Measurements from ENCODE around the gene LPP. TPM values are rescaled to one million over a fixed set of nuclear protein-coding genes. Genes with fewer than 3 reads are reported as not detected.

Gene LPP
- total and polyA plus RNA-seq, 9 of the 15 experiments (the other 6 are each of a cell fraction or from before 2014, with no cell fraction given): 0.07 to 0.18 TPM; not detected in 7

GRCh38 chr3:188539631-188540194 lies 385.8 kb downstream of the LPP start:
- DNase-seq (ENCODE audit: extremely low read depth in 1 of 4, low spot score in 3 of 4) (no peak), ATAC-seq (no peak), FAIRE-seq (no peak)
- H3K9me3 ChIP-seq (replicated peaks; ENCODE audit: control insufficient read depth, insufficient read depth, low read depth, low read length): no peaks in the 10 kb centered on the region
- CTCF ChIA-PET (ENCODE audit: low intra/inter-chr PET ratio): no interaction called here
- no peak overlapping the region for H3K9ac ChIP-seq (ENCODE audit: insufficient read depth in 1 of 2, low read depth in 2 of 2, low read length in 2 of 2)
- POLR2A ChIA-PET: no interaction called here
- TF ChIP-seq CEBPG (CRISPR knock-in tag; IDR thresholded peaks at IDR 0.05): no peak
- no peak for TF ChIP-seq CEBPG (tag; conservative IDR thresholded peaks at IDR 0.05 in 1 of 2, IDR thresholded peaks at IDR 0.05 in 1 of 2)
- TF ChIP-seq CBX1 (IDR thresholded peaks at IDR 0.05; ENCODE audit: low read depth): no peak
- TF ChIP-seq, protein P1, sequence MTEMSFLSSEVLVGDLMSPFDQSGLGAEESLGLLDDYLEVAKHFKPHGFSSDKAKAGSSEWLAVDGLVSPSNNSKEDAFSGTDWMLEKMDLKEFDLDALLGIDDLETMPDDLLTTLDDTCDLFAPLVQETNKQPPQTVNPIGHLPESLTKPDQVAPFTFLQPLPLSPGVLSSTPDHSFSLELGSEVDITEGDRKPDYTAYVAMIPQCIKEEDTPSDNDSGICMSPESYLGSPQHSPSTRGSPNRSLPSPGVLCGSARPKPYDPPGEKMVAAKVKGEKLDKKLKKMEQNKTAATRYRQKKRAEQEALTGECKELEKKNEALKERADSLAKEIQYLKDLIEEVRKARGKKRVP (CRISPR knock-in tag; IDR thresholded peaks at IDR 0.05): no peak
- no peak overlapping the region for H2AFZ ChIP-seq (ENCODE audit: low read depth, low read length)
- no TSS peak for BruUV-seq (replicated peaks)
- no peaks in the 10 kb centered on the region for H3K36me3 ChIP-seq (ENCODE audit: control insufficient read depth, insufficient read depth, low read length)
- no peak overlapping the region for H3K4me2 ChIP-seq (ENCODE audit: insufficient read depth, low read length)
- H3K4me1 ChIP-seq (replicated peaks in 1 of 2; ENCODE audit: control insufficient read depth in 2 of 2, insufficient read depth in 2 of 2, low read length in 2 of 2): no peaks in the 10 kb centered on the region
- intact Hi-C loops (cut with micrococcal nuclease) (no loop called here), in situ Hi-C loops (cut with MboI) (no loop called here)
- H3K9me1 ChIP-seq (ENCODE audit: control insufficient read depth, insufficient read depth, low read length): no peaks in the 10 kb centered on the region
- H3K79me2 ChIP-seq (ENCODE audit: control insufficient read depth, insufficient read depth, low read length): no peaks in the 10 kb centered on the region
- H4K20me1 ChIP-seq (replicated peaks; ENCODE audit: control insufficient read depth, insufficient read depth, low read length): no peaks in the 10 kb centered on the region
- H3K27ac ChIP-seq (ENCODE audit: extremely low read depth, low read depth, low read length): no peak overlapping the region
- H3K27me3 ChIP-seq (ENCODE audit: control insufficient read depth in 2 of 2, insufficient read depth in 2 of 2, low read length in 2 of 2): no peaks in the 10 kb centered on the region
- H3K4me3 ChIP-seq: no peak overlapping the region

GRCh38 chr3:188542196-188542595 lies 388.2 kb downstream of the LPP start:
- Histone ChIP-seq H3K9me1 (ENCODE audit: control insufficient read depth, insufficient read depth, low read length) (no peaks in the 10 kb centered on the region), H3K4me1 (replicated peaks in 1 of 2; ENCODE audit: control insufficient read depth in 2 of 2, insufficient read depth in 2 of 2, low read length in 2 of 2) (no peaks in the 10 kb centered on the region), H3K36me3 (ENCODE audit: control insufficient read depth, insufficient read depth, low read length) (no peaks in the 10 kb centered on the region), H3K9ac (ENCODE audit: insufficient read depth in 1 of 2, low read depth in 2 of 2, low read length in 2 of 2) (no peak overlapping the region), H3K4me2 (ENCODE audit: insufficient read depth, low read length) (no peak overlapping the region), H3K27ac (ENCODE audit: extremely low read depth, low read depth, low read length) (no peak overlapping the region), H3K79me2 (ENCODE audit: control insufficient read depth, insufficient read depth, low read length) (no peaks in the 10 kb centered on the region), H4K20me1 (replicated peaks; ENCODE audit: control insufficient read depth, insufficient read depth, low read length) (no peaks in the 10 kb centered on the region), H2AFZ (ENCODE audit: low read depth, low read length) (no peak overlapping the region), H3K9me3 (replicated peaks; ENCODE audit: control insufficient read depth, insufficient read depth, low read depth, low read length) (no peaks in the 10 kb centered on the region), H3K4me3 (no peak overlapping the region), H3K27me3 (ENCODE audit: control insufficient read depth in 2 of 2, insufficient read depth in 2 of 2, low read length in 2 of 2) (no peaks in the 10 kb centered on the region)
- intact Hi-C loops (cut with micrococcal nuclease): no loop called here
- WGBS (ENCODE audit: insufficient coverage, low coverage, missing lambda C conversion rate): 0% methylated on average over 1 of the region's 1 CpG
- no peak for FAIRE-seq
- ChIA-PET CTCF (ENCODE audit: low intra/inter-chr PET ratio) (no interaction called here), POLR2A (no interaction called here)
- in situ Hi-C loops (cut with MboI): no loop called here
- no TSS peak for BruUV-seq (replicated peaks)
- no peak for DNase-seq (ENCODE audit: extremely low read depth in 1 of 4, low spot score in 3 of 4)
- TF ChIP-seq SMARCC2 (IDR thresholded peaks at IDR 0.05; ENCODE audit: low read depth): no peak
- TF ChIP-seq BMI1 (IDR thresholded peaks at IDR 0.05; ENCODE audit: low read length): no peak
- TF ChIP-seq SMC3 (conservative IDR thresholded peaks at IDR 0.05; ENCODE audit: insufficient read depth, low read depth, low read length): no peak
- ATAC-seq: no peak

All from K562 (cell line).